HG03571 (cell line): ENCODE measurements around the gene CWC27.

Experiments used
- ATAC-seq: cut with Tn5 transposase; IDR thresholded peaks from one replicate; pipeline ENCODE4 v1.9.1; 2021; ENCODE audit not compliant: unreplicated experiment

CWC27 gene

GRCh38 chr5:65065001-65065511, 296.3 kb downstream of the CWC27 start:
- no peak for ATAC-seq

DNA sequence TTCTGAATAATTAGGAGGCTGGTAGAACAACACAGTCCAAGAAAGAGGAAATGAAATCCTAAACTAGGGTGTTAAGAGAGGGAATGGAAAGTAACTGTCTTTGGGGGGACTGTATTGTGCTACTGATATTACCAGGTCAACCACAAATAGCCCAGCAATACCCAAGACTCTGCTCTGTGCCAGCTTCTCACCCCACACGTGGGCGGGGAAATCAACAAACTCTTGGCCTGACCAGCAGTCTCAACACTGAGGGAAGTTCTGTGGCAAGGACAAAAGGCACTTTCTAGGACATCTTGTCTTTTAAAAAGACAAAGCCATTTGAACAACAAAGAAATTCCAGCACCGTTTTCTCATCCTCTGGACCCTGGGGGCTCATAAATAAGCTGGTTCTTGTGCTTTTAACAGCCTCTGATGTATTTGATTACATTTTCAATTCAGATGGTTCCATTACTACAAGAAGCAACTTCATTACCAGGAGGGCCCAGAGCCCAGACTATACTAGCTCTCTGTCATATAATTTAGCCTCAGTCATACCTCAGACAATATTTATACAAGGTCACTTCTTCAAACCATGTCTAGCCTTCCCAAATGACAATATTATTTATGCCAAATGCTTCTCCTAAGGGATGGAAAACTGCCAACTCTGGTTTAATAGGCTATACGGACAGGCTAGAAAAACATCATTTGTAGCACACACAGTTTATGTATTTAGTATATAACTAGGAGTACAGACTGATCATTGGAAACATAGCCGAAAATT, 297.8 kb downstream of the CWC27 start:
- ATAC-seq, result peak; percentile 51

- no peak for ATAC-seq
Measured at GRCh38 chr5:65067147-65067506, 298.4 kb downstream of the CWC27 start.
